Trophoblast cell (in vitro differentiated cells and primary cell): ENCODE measurements around the gene HDAC9.

Experiments
- DNase-seq, 2 donors: peaks; one replicate each; pipeline ENCODE4 v3.0.0-alpha.2; 2016
- H2AFZ ChIP-seq: 2 replicates; pipeline ENCODE4 v1.6.1; 2013; ENCODE audit warnings: low read length, moderate library complexity, mild to moderate bottlenecking; ENCODE audit not compliant: insufficient read depth, poor library complexity
- H2AK5ac ChIP-seq: 2 replicates; pipeline ENCODE4 v1.6.1; 2013; ENCODE audit warnings: mild to moderate bottlenecking, low read length
- H2BK120ac ChIP-seq: 2 replicates; pipeline ENCODE4 v1.6.1; 2013; ENCODE audit warnings: low read length, mild to moderate bottlenecking, moderate library complexity; ENCODE audit not compliant: insufficient read depth, poor library complexity
- H2BK12ac ChIP-seq: 2 replicates; pipeline ENCODE4 v1.6.1; 2013; ENCODE audit warnings: mild to moderate bottlenecking, low read length, moderate library complexity
- H2BK5ac ChIP-seq: 2 replicates; pipeline ENCODE4 v1.6.1; 2013; ENCODE audit warnings: low read length, low read depth, moderate library complexity, mild to moderate bottlenecking; ENCODE audit not compliant: poor library complexity
- H3K14ac ChIP-seq: 2 replicates; pipeline ENCODE4 v1.6.1; 2013; ENCODE audit warnings: mild to moderate bottlenecking, low read length
- H3K18ac ChIP-seq: 2 replicates; pipeline ENCODE4 v1.6.1; 2013; ENCODE audit warnings: mild to moderate bottlenecking, low read length
- H3K23ac ChIP-seq: 2 replicates; pipeline ENCODE4 v1.6.1; 2013; ENCODE audit warnings: low read length
- H3K27ac ChIP-seq: 2 replicates; pipeline ENCODE4 v1.5.1; 2013; ENCODE audit warnings: low read depth, mild to moderate bottlenecking, inconsistent platforms, low read length, moderate library complexity
- H3K27me3 ChIP-seq: 2 replicates; pipeline ENCODE4 v1.6.1; 2013; ENCODE audit warnings: inconsistent platforms, mild to moderate bottlenecking, low read length, moderate library complexity; ENCODE audit not compliant: insufficient read depth
- H3K36me3 ChIP-seq, 2 experiments: 1 replicate in 1 of 2; 2 replicates in 1 of 2; pipeline ENCODE4 v1.6.1; 2013; ENCODE audit warnings: low read length in 2 of 2, mild to moderate bottlenecking in 2 of 2, moderate library complexity in 1 of 2; ENCODE audit not compliant: insufficient read depth in 2 of 2, control insufficient read depth in 1 of 2
- H3K4ac ChIP-seq: 2 replicates; pipeline ENCODE4 v1.6.1; 2013; ENCODE audit warnings: low read depth, mild to moderate bottlenecking, low read length, moderate library complexity
- H3K4me1 ChIP-seq, 2 experiments: 1 replicate in 1 of 2; 2 replicates in 1 of 2; pipeline ENCODE4 v1.6.1; 2013; ENCODE audit warnings: low read length in 2 of 2, mild to moderate bottlenecking in 2 of 2, moderate library complexity in 1 of 2; ENCODE audit not compliant: insufficient read depth in 2 of 2, control insufficient read depth in 1 of 2
- H3K4me2 ChIP-seq: 2 replicates; pipeline ENCODE4 v1.6.1; 2013; ENCODE audit warnings: inconsistent platforms, mild to moderate bottlenecking, low read length, moderate library complexity
- H3K4me3 ChIP-seq: 2 replicates; pipeline ENCODE4 v1.5.1; 2013; ENCODE audit warnings: mild to moderate bottlenecking, low read depth, low read length, inconsistent platforms
- H3K79me1 ChIP-seq: one replicate; pipeline ENCODE4 v1.6.1; 2013; ENCODE audit warnings: low read length
- H3K79me2 ChIP-seq: 2 replicates; pipeline ENCODE4 v1.6.1; 2013; ENCODE audit warnings: low read length, mild to moderate bottlenecking; ENCODE audit not compliant: control insufficient read depth, insufficient read depth, poor library complexity
- H3K9ac ChIP-seq: 2 replicates; pipeline ENCODE4 v1.6.1; 2013; ENCODE audit warnings: mild to moderate bottlenecking, low read length
- H3K9me3 ChIP-seq: 2 replicates; pipeline ENCODE4 v1.6.1; 2013; ENCODE audit warnings: low read depth, mild to moderate bottlenecking, control low read depth, inconsistent platforms, low read length; ENCODE audit not compliant: insufficient read depth
- H4K12ac ChIP-seq: 2 replicates; pipeline ENCODE4 v1.6.1; 2013; ENCODE audit warnings: low read depth, mild to moderate bottlenecking, low read length, moderate library complexity
- H4K8ac ChIP-seq: 2 replicates; pipeline ENCODE4 v1.6.1; 2013; ENCODE audit warnings: low read depth, mild to moderate bottlenecking, low read length, moderate library complexity
- H4K91ac ChIP-seq: one replicate; pipeline ENCODE4 v1.6.1; 2013; ENCODE audit warnings: low read depth, mild to moderate bottlenecking, low read length, moderate library complexity
- WGBS: extraction: QIAGEN DNeasy Blood & Tissue Kit; methylation state at CpG from one replicate; pipeline ENCODE4 v1.1.7; 2013; ENCODE audit warnings: missing lambda C conversion rate; ENCODE audit not compliant: insufficient read length, insufficient coverage; ENCODE audit errors: extremely low coverage; 5-methylcytosine and 5-hydroxymethylcytosine counted together

The HDAC9 gene

DNA sequence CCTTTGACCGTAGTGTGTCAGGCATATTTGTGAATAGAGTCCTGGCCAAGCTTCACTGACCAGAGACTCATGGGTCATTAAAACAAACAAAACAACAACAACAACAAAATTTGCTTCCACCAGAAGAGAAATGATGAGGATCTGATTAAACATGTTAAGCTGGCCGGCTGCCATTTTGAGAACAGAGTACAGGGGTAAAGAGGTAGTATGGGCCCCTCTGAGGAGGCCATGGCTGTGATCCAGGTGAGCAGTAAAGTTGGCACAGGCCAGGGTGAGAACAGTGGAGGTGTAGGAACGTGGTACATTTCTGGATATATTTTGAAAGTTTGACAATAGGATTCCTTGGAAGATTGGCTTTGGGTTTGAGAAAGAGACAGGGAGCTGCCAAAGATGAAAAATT is 369.4 kb downstream of the HDAC9 start:
- no peak for DNase-seq
- no peaks in the 10 kb centered on the region for H3K9me3 ChIP-seq
- H3K18ac ChIP-seq, result no peak overlapping the region
- no peaks in the 10 kb centered on the region for H3K79me1 ChIP-seq
- WGBS, result no CpG with 5 or more reads among the region's 3 CpGs
- H4K8ac ChIP-seq, result no peak overlapping the region
- no peak overlapping the region for H2BK5ac ChIP-seq
- no peak overlapping the region for H4K91ac ChIP-seq
- no peak overlapping the region for H3K27ac ChIP-seq
- no peak overlapping the region for H3K4me3 ChIP-seq
- no peak overlapping the region for H3K4ac ChIP-seq
- H2BK120ac ChIP-seq, result no peak overlapping the region
- no peak overlapping the region for H3K14ac ChIP-seq
- H3K27me3 ChIP-seq, result no peaks in the 10 kb centered on the region
- no peak overlapping the region for H3K4me2 ChIP-seq
- no peak overlapping the region for H2AK5ac ChIP-seq
- H3K79me2 ChIP-seq, result no peaks in the 10 kb centered on the region
- H3K9ac ChIP-seq, result no peak overlapping the region
- no peak overlapping the region for H2BK12ac ChIP-seq
- H3K4me1 ChIP-seq, result no peaks in the 10 kb centered on the region
- no peak overlapping the region for H3K23ac ChIP-seq
- no peaks in the 10 kb centered on the region for H3K36me3 ChIP-seq
- H4K12ac ChIP-seq, result no peak overlapping the region
- H2AFZ ChIP-seq, result no peak overlapping the region

DNA sequence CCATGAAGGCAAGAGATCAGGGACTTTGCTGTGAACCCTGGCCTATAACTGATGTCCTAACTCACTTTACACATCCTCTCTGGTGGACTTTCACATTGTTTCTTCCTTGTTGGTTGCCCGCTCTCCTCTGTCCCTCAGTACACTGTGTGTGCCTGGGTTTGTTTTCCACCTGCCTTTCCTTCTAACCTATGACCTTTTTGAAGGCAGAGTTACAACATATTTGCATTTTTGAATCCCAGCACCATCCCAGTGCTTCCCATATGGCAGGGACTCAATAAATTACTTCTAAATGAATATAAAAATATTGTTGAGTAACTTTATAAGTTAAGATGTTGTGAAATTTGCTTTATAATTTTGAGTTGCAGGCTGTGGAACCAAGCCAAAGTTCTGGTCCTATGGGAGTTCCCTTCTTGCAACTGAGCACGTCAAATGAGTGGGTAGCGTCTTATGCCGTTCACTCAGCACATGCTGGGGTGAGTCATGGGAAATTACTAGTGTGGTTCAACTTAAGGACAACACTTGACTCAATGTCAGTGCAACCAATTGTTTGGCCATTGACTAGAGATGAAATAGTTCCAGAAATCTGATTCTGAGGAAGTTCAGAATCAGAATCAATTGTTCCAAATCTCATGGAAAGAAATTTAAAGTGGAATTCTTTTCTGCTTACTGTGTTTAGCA is 370.9 kb downstream of the HDAC9 start:
- WGBS, result no CpG with 5 or more reads among the region's 4 CpGs
- Histone ChIP-seq H3K36me3 (no peaks in the 10 kb centered on the region), H2BK120ac (no peak overlapping the region), H3K18ac (no peak overlapping the region), H3K9me3 (no peaks in the 10 kb centered on the region), H4K91ac (no peak overlapping the region), H3K79me1 (no peaks in the 10 kb centered on the region), H2BK5ac (no peak overlapping the region), H3K79me2 (no peaks in the 10 kb centered on the region), H3K9ac (peak overlapping the region; percentile 12), H4K8ac (no peak overlapping the region), H2BK12ac (no peak overlapping the region), H2AK5ac (no peak overlapping the region), H3K4me3 (no peak overlapping the region), H3K4me2 (no peak overlapping the region), H4K12ac (no peak overlapping the region), H3K23ac (no peak overlapping the region), H3K27ac (no peak overlapping the region), H3K14ac (no peak overlapping the region), H3K27me3 (no peaks in the 10 kb centered on the region), H3K4ac (no peak overlapping the region), H2AFZ (no peak overlapping the region), H3K4me1 (no peaks in the 10 kb centered on the region)
- peak in 1 of 2 donors; percentile 25 for DNase-seq

DNA sequence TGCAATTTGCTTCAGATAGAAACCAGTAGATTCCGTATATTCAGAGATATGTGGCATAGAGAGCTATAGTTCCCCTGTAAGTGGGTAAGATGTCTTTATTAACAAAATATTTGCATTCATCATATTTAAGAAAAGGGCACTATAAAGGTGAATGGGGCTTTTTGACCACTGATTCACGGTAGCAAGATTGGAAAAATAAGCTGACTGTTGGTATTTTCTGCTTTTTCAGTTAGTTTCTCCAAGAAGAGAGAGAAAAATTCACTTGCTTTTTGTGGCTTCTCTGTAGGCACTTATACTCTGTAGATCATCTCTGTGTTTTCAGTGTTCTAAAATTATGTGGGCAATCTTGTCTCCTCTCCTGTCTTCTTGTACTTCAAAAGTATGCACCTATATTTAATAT is 376.8 kb downstream of the HDAC9 start:
- no CpG with 5 or more reads among the region's 2 CpGs for WGBS
- H3K9me3 ChIP-seq, result no peaks in the 10 kb centered on the region
- no peak overlapping the region for H3K14ac ChIP-seq
- H3K36me3 ChIP-seq, result no peaks in the 10 kb centered on the region
- H2AK5ac ChIP-seq, result no peak overlapping the region
- H4K91ac ChIP-seq, result no peak overlapping the region
- H3K27me3 ChIP-seq, result no peaks in the 10 kb centered on the region
- no peak overlapping the region for H4K12ac ChIP-seq
- no peaks in the 10 kb centered on the region for H3K4me1 ChIP-seq
- H3K79me1 ChIP-seq, result no peaks in the 10 kb centered on the region
- no peak overlapping the region for H2BK120ac ChIP-seq
- no peak overlapping the region for H3K23ac ChIP-seq
- H2AFZ ChIP-seq, result no peak overlapping the region
- no peaks in the 10 kb centered on the region for H3K79me2 ChIP-seq
- no peak overlapping the region for H2BK12ac ChIP-seq
- H3K4me3 ChIP-seq, result no peak overlapping the region
- no peak overlapping the region for H3K4me2 ChIP-seq
- DNase-seq, result no peak
- H3K4ac ChIP-seq, result no peak overlapping the region
- no peak overlapping the region for H4K8ac ChIP-seq
- H3K9ac ChIP-seq, result no peak overlapping the region
- H3K27ac ChIP-seq, result no peak overlapping the region
- H3K18ac ChIP-seq, result no peak overlapping the region
- no peak overlapping the region for H2BK5ac ChIP-seq

DNA sequence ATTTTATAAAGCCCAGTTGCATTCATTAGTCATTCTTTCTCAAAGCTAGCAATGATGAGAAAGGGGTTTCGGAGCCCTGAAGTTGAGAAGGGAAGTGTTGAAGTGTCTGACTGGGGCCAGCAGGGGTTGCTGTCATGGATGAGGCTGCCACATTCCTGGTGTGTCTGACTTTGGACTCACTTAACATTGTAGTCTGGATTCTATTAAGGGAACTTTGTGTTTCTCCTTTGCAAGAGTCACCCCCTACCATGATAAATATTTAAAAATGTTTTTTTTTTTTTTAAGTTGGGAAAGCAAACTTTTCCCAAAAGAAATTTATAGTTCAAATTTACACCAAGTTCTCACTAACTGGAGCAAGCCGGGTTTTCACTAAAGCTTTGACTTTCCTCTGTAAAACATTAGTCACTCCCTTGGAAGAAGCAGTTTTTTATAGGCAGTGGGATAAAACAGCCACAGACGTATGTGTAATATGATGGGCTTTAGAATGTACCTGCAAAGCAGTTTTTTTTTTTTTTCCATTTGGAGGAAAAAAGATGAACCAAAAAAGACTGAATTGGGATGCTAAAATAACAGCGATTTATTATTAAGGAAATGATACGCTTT is 378.3 kb downstream of the HDAC9 start:
- Histone ChIP-seq H3K23ac (no peak overlapping the region), H3K27me3 (no peaks in the 10 kb centered on the region), H2BK5ac (no peak overlapping the region), H3K4me3 (no peak overlapping the region), H3K79me1 (no peaks in the 10 kb centered on the region), H2BK12ac (no peak overlapping the region), H3K18ac (no peak overlapping the region), H2AFZ (no peak overlapping the region), H2BK120ac (no peak overlapping the region), H3K4me2 (no peak overlapping the region), H4K91ac (no peak overlapping the region), H3K27ac (no peak overlapping the region), H3K36me3 (no peaks in the 10 kb centered on the region), H3K4ac (no peak overlapping the region), H3K4me1 (no peaks in the 10 kb centered on the region), H4K8ac (no peak overlapping the region), H3K9ac (no peak overlapping the region), H3K14ac (no peak overlapping the region), H3K9me3 (no peaks in the 10 kb centered on the region), H4K12ac (no peak overlapping the region), H3K79me2 (no peaks in the 10 kb centered on the region), H2AK5ac (no peak overlapping the region)
- DNase-seq, result no peak
- no CpG with 5 or more reads among the region's 5 CpGs for WGBS
